HG02759 (cell line): Measurements from ENCODE around the gene CRACR2B.

Experiments
- ATAC-seq: cut with Tn5 transposase; IDR thresholded peaks from one replicate; pipeline ENCODE4 v1.9.1; 2021; ENCODE audit warnings: mild to moderate bottlenecking, moderate library complexity; ENCODE audit not compliant: unreplicated experiment

The CRACR2B gene

GRCh38 chr11:827897-828192 is at the start of gene CRACR2B:
TSS of gene CRACR2B (plus strand) at chr11:827919. CDS start at chr11:828608, 689 bp downstream.
- no peak for ATAC-seq

- no peak for ATAC-seq
These were observed 48.5 kb upstream of the CRACR2B start for GRCh38 chr11:778976-779954.

GRCh38 chr11:779955-780532 is 47.7 kb upstream of the CRACR2B start:
- no peak for ATAC-seq

- no peak for ATAC-seq
These were observed 45.2 kb upstream of the CRACR2B start for GRCh38 chr11:782264-783174.

- no peak for ATAC-seq
These were observed 44.1 kb upstream of the CRACR2B start for GRCh38 chr11:783581-784015.

- no peak for ATAC-seq
These were observed 41.3 kb upstream of the CRACR2B start for GRCh38 chr11:786235-787083.

- ATAC-seq, result no peak
These were observed 40.5 kb upstream of the CRACR2B start for GRCh38 chr11:787084-787675.

- no peak for ATAC-seq
These were observed 39.6 kb upstream of the CRACR2B start for GRCh38 chr11:788009-788640.

- no peak for ATAC-seq
These were observed 38.5 kb upstream of the CRACR2B start for GRCh38 chr11:788953-789940.

GRCh38 chr11:789943-790342 is 37.8 kb upstream of the CRACR2B start, which contains the start of gene CEND1:
TSS of gene CEND1 (minus strand) at chr11:790090. CDS start at chr11:788576, 1,514 bp downstream.
- no peak for ATAC-seq

GRCh38 chr11:790721-791564 is 36.8 kb upstream of the CRACR2B start:
- ATAC-seq, result no peak

- ATAC-seq, result no peak
These were observed 35.8 kb upstream of the CRACR2B start for GRCh38 chr11:791658-792534.

- no peak for ATAC-seq
These were observed 35.2 kb upstream of the CRACR2B start for GRCh38 chr11:792535-792821.

- ATAC-seq, result no peak
These were observed 34.8 kb upstream of the CRACR2B start for GRCh38 chr11:792873-793272.

- ATAC-seq, result no peak
These were observed 34.2 kb upstream of the CRACR2B start for GRCh38 chr11:793556-793955.

GRCh38 chr11:794013-794765 is 33.5 kb upstream of the CRACR2B start:
- no peak for ATAC-seq
